MM.1S (cell line): ENCODE results near the gene CISH.

Source experiments
- EZH2 ChIP-seq: fragments of 300-600 bp; sonication (generic); optimal IDR thresholded peaks from 2 replicates; pipeline ENCODE3; 2017; ENCODE audit warnings: low read depth, mild to moderate bottlenecking, antibody characterized with exemption, low read length, mixed read lengths
- EZH2phosphoT487 ChIP-seq: fragments of 300-600 bp; sonication (generic); IDR thresholded peaks from 2 replicates; pipeline ENCODE4 v1.6.1; 2018; ENCODE audit warnings: antibody characterized with exemption, low read length
- TF ChIP-seq, protein P1 (sequence below): fragments of 300-600 bp; sonication (generic); IDR thresholded peaks from 2 replicates; pipeline ENCODE4 v1.5.1; 2016; ENCODE audit warnings: antibody characterized with exemption, low read length, mixed read lengths

- TF ChIP-seq, protein P1, sequence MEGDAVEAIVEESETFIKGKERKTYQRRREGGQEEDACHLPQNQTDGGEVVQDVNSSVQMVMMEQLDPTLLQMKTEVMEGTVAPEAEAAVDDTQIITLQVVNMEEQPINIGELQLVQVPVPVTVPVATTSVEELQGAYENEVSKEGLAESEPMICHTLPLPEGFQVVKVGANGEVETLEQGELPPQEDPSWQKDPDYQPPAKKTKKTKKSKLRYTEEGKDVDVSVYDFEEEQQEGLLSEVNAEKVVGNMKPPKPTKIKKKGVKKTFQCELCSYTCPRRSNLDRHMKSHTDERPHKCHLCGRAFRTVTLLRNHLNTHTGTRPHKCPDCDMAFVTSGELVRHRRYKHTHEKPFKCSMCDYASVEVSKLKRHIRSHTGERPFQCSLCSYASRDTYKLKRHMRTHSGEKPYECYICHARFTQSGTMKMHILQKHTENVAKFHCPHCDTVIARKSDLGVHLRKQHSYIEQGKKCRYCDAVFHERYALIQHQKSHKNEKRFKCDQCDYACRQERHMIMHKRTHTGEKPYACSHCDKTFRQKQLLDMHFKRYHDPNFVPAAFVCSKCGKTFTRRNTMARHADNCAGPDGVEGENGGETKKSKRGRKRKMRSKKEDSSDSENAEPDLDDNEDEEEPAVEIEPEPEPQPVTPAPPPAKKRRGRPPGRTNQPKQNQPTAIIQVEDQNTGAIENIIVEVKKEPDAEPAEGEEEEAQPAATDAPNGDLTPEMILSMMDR, result 0 out of 2 replicates have a peak, but pooled peaks have one; percentile 8
- TF ChIP-seq EZH2, result no peak
- no peak for TF ChIP-seq EZH2phosphoT487
Observed at GRCh38 chr3:50617096-50617791, 5.7 kb upstream of the CISH start, which contains the start of gene MAPKAPK3.
